Iris pigment epithelial cell (primary cell): Measurements from ENCODE around the gene CHRNA4.

Source experiments
- DNase-seq: peaks from one replicate; pipeline ENCODE4 v3.0.0-alpha.2; 2011; ENCODE audit warnings: low read depth

Gene CHRNA4

GRCh38 chr20:63320041-63320511, 41.1 kb downstream of the CHRNA4 start:
- DNase-seq, result no peak

GRCh38 chr20:63319164-63320040, 41.7 kb downstream of the CHRNA4 start:
- DNase-seq, result no peak

GRCh38 chr20:63318391-63319163, 42.6 kb downstream of the CHRNA4 start:
- no peak for DNase-seq

- no peak for DNase-seq
Measured at GRCh38 chr20:63317601-63318291, 43.4 kb downstream of the CHRNA4 start.

- no peak for DNase-seq
Measured at GRCh38 chr20:63317061-63317460, 44.1 kb downstream of the CHRNA4 start.

- no peak for DNase-seq
Measured at GRCh38 chr20:63316502-63316921, 44.6 kb downstream of the CHRNA4 start.

GRCh38 chr20:63315731-63316491, 45.2 kb downstream of the CHRNA4 start:
- no peak for DNase-seq

- no peak for DNase-seq
Measured at GRCh38 chr20:63315240-63315689, 45.9 kb downstream of the CHRNA4 start.

- no peak for DNase-seq
Measured at GRCh38 chr20:63314566-63315239, 46.4 kb downstream of the CHRNA4 start.

GRCh38 chr20:63314015-63314471, 47.1 kb downstream of the CHRNA4 start:
- no peak for DNase-seq

- DNase-seq, result no peak
Measured at GRCh38 chr20:63313349-63314014, 47.7 kb downstream of the CHRNA4 start.

- DNase-seq, result no peak
Measured at GRCh38 chr20:63312690-63313348, 48.3 kb downstream of the CHRNA4 start.

- DNase-seq, result no peak
Measured at GRCh38 chr20:63312273-63312672, 48.9 kb downstream of the CHRNA4 start.

GRCh38 chr20:63311833-63312243, 49.3 kb downstream of the CHRNA4 start:
- DNase-seq, result no peak

GRCh38 chr20:63311186-63311832, 49.8 kb downstream of the CHRNA4 start:
- DNase-seq, result no peak

GRCh38 chr20:63310265-63310991, 50.7 kb downstream of the CHRNA4 start:
- no peak for DNase-seq

GRCh38 chr20:63309261-63310071, 51.7 kb downstream of the CHRNA4 start:
- peak; percentile 23 for DNase-seq
